GM19035 (cell line): ENCODE results near the gene CEACAM7.
"Not testable (repeated sequence)": the region's sequence is repeated elsewhere in the genome, so short reads cannot be mapped to it uniquely, and the experiment has no call there.

ENCODE experiments used
- ATAC-seq: cut with Tn5 transposase; IDR thresholded peaks from one replicate; pipeline ENCODE4 v1.9.1; 2021; ENCODE audit not compliant: unreplicated experiment

The CEACAM7 gene

DNA sequence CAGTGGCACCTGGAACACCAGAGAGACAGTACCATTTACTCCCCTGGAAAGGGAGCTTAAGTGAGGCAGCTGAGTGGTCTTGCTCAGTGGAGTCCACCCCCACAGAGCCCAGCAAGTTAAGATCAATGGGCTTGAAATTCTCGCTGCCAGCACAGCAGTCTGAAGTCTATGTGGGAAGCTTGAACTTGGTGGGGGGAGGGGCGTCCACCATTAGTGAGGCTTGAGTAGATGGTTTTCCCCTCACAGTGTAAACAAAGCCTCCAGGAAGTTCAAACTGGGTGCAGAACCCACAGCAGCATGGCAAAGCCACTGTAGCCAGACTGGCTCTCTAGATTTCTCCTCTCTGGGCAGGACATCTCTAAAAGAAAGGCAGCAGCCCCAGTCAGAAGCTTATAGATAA is 30.9 kb downstream of the CEACAM7 start:
- no peak for ATAC-seq

- ATAC-seq: not testable (repeated sequence)
Measured at GRCh38 chr19:41656756-41657155, 31.3 kb downstream of the CEACAM7 start.

DNA sequence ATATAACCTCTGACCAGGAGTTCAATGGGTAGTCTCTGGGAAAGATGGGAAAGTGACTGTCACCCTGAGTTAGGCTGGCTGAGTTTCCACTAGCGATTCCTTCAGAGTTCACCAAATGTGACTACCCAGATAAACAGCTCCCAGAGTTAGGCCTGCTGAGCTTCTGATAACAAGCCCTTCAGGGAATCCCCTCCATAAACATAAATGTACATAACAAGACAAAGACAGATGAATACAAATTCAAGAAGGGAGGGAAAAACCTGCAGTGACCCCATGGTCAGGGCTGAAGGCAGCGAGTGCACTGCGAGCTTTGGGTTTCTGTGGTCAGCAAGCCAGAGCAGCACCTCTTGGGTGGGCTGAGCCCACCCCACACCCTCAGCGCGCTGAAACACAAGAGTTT is 35.8 kb downstream of the CEACAM7 start:
- ATAC-seq: no peak

DNA sequence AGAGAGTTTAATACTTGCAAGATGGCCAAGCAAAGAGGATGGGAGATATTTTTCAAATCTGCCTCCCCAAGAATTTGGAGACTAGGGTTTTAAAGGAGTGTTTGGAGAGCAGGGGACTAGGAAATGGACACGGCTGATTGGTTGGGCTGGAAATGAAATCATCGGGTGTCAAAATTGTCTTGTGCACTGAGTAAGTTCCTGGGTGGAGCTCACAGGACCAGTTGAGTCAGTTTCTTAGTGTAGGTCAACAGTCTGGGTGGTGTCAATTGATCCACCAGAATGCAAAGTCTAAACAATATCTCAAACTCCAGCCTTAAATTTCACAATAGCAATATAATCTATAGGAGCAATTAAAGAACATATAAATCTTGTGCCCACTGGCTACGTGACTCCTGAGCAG is 38.2 kb downstream of the CEACAM7 start:
- no peak for ATAC-seq

DNA sequence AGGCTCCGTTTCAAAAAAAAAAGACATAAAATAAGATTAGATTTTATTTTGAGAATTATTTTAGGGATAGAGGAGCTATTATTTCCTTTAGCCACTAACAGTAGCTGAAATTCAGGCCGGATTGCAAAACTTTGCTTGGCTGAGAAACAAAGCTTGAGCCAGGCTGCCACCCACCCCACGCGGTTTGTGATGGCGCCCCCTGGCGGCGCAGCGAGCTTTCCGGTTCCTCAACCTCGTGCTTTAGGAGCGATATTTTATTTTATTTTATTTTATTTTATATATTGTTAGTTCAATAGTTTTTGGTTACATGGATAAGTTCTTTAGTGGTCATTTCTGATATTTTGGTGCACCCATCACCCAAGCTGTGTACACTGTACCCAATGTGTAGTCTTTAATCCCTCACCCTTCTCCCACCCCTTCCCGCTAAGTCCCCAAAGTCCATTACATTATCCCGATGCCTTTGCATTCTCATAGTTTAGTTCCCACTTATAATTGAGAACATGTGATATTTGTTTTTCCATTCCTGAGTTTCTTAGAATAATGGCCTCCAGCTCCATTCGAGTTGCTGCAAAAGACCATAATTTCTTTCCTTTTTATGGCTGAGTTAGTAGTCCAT is 41.4 kb downstream of the CEACAM7 start:
- ATAC-seq: no peak

DNA sequence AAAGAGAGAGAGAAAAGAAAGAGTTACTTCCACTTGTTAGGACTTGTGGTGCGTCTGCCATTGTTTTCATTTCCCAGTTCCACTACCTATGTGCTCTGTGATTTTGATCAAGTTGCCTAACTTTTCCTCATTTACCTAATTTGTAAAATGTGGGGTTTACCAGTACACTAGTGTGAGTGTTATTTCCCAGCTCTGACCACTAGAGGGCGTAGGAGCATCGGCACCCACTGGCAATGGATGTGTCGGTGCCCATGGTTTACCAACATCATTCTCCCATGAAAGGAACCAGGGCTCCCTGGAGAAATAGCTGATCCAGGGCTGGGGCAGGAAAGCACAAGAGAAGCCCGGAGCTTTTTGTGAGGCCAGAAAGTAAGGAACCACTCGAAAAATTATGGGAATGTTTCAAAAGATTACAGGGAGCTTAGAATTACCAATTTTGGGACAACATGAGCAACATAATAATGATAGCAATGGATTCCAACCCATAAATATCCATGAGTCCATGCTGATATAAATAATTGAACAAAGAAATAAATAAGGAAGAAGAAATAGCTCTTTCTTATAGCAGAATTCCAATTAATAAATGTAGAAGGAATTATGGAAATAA is 46.1 kb downstream of the CEACAM7 start:
- ATAC-seq: no peak

- ATAC-seq: no peak
Measured at GRCh38 chr19:41638641-41639081, 49.4 kb downstream of the CEACAM7 start.

DNA sequence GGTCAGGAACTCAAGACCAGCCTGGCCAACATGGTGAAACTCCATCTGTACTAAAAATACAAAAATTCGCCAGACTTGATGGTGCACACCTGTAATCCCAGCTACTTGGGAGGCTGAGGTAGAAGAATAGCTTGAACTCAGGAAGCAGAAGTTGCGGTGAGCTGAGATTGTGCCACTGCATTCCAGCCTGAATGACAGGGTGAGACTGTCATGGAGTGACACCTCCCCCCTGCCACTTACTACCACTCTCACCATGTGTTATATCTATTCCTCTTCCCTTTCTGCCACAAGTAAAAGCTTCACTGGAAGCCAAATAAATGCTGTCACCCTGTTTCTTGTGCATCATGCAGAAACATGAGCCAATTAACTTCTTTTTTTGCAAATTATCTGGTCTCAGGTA is 50.6 kb downstream of the CEACAM7 start:
- ATAC-seq: no peak

- ATAC-seq: no peak
Measured at GRCh38 chr19:41627966-41628675, 59.9 kb downstream of the CEACAM7 start.

DNA sequence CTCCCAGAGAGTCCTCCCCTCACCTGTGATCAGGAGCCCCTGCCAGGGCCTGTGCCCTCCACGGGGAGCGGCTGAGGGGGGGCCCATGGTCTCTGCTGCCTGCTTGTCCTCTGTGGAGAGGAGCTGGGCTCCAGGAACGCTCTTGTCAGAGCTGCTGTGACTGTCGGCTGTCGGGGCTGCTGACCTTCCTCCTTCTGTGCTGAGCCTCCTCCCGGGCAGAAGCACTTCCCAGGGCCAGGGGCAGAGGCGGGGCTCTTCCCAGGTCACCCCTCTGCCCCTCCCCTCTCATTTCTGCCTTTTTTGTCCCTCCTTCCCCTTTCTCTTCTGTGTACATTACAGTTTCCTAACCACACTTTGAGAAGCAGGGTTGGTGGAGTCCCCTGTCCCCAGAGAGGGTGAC is 61.2 kb downstream of the CEACAM7 start, which contains the start of gene CEACAM4:
TSS of gene CEACAM4 (minus strand) at position 198 of the 400 bp plus-strand sequence. CDS start at position 87, 111 bp downstream.
- ATAC-seq: no peak

GRCh38 chr19:41626278-41626677 is 61.8 kb downstream of the CEACAM7 start:
- ATAC-seq: no peak

- ATAC-seq: no peak
Measured at GRCh38 chr19:41624937-41625336, 63.1 kb downstream of the CEACAM7 start.

DNA sequence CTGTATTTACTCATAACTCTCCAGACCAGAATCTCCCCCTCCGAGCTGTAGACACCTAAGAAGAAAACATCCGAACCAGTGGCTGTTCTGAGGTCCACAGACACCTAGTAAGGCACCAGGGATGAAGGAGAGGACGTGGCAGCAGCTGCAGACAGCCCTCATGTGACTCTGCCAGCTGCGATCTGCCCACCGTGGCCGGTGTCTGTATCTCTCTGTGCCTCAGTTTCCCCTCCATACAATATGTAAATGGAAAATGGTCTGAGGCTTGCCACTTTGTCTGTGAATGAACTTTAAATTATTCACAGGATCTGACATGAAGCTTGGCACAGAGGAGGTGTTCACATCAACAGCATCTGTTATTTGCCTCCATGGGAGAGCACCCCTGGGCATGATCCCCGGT is 63.6 kb downstream of the CEACAM7 start:
- no peak for ATAC-seq

DNA sequence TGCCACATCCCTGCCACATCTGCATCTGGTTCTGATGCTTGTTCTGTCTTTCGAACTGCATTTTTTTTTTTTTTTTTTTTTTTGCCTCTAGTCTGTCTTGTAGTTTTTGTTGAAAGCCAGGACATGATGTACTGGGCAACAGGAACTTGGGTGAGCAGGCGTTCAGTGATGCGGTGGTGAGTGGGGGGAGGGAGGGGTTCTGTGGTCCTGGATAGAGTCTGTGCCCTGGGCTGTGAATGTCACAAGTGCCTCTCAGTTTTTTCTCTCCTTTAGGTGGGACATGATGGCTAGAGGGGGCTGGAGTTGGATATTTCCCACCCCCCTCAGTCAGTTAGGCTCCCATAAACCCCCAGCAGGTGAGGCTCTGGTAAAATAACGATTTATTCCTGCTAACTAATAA is 64.7 kb downstream of the CEACAM7 start:
- ATAC-seq: no peak
